ENCODE data around the gene ASTN2. TPM values are rescaled to one million over a fixed set of nuclear protein-coding genes. Genes with fewer than 3 reads are reported as not detected.

The ASTN2 gene
- total RNA-seq, 1 donor from 2014 or later, result 15.9 TPM

DNA sequence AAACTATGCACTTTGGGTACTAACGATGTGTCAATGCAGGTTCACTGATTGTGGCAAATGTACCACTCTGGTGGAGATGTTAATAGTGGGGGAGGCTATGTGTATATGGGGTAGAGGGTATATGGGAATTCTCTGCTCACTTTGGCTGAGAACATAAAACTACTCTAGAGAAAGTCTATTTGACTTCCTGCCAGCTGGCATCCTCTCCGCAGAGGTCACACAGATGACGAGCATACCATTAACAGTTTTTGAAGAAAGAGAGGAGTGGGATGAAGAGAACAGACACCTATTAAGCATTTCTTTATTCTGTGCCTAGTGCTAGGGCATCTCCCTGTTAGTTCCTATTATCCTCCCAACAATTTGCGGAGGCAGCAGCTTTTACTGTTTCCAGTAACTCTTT, 786.1 kb downstream of the ASTN2 start:
- Mint-ChIP-seq H3K36me3 (peaks cover 9% of the 10 kb centered on the region), H3K27me3 (peaks cover 66% of the 10 kb centered on the region), H3K4me1 (ENCODE audit: unreplicated experiment) (peaks cover 16% of the 10 kb centered on the region), H3K4me3 (no peak overlapping the region), H3K27ac (no peak overlapping the region), H3K9me3 (peaks cover 2% of the 10 kb centered on the region)
- DNase-seq (ENCODE audit: extremely low spot score, unreplicated experiment), result no peak
- TF ChIP-seq, protein P1, sequence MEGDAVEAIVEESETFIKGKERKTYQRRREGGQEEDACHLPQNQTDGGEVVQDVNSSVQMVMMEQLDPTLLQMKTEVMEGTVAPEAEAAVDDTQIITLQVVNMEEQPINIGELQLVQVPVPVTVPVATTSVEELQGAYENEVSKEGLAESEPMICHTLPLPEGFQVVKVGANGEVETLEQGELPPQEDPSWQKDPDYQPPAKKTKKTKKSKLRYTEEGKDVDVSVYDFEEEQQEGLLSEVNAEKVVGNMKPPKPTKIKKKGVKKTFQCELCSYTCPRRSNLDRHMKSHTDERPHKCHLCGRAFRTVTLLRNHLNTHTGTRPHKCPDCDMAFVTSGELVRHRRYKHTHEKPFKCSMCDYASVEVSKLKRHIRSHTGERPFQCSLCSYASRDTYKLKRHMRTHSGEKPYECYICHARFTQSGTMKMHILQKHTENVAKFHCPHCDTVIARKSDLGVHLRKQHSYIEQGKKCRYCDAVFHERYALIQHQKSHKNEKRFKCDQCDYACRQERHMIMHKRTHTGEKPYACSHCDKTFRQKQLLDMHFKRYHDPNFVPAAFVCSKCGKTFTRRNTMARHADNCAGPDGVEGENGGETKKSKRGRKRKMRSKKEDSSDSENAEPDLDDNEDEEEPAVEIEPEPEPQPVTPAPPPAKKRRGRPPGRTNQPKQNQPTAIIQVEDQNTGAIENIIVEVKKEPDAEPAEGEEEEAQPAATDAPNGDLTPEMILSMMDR (conservative IDR thresholded peaks at IDR 0.05), result no peak

DNA sequence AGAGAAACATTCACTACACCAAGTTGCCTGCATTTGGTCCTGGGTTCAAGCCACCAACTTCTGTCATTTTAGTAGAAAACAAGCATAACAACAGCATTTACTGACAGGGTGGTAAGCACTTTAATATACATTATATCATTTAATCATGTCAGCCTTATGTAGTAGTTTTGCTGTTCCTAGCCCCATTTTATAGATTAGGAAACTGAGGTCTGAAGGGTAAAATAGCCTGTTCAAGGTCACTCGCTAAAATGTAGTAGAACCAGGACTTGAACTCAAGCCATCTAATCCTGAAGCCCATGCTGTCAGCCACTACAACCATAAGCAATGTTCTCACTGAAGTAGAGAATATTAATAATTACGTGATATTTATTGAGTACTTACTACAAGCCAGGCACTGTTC, 787.4 kb downstream of the ASTN2 start:
- no peak for DNase-seq (ENCODE audit: extremely low spot score, unreplicated experiment)
- Mint-ChIP-seq H3K9me3 (no peaks in the 10 kb centered on the region), H3K36me3 (peaks cover 6% of the 10 kb centered on the region), H3K4me1 (ENCODE audit: unreplicated experiment) (peaks cover 12% of the 10 kb centered on the region), H3K4me3 (no peak overlapping the region), H3K27ac (no peak overlapping the region), H3K27me3 (peaks cover 65% of the 10 kb centered on the region)
- TF ChIP-seq, protein P1 (conservative IDR thresholded peaks at IDR 0.05), result no peak

- TF ChIP-seq, protein P1 (conservative IDR thresholded peaks at IDR 0.05), result no peak
- peaks cover 12% of the 10 kb centered on the region for H3K4me1 Mint-ChIP-seq (ENCODE audit: unreplicated experiment)
- no peak overlapping the region for H3K4me3 Mint-ChIP-seq
- no peaks in the 10 kb centered on the region for H3K9me3 Mint-ChIP-seq
- DNase-seq (ENCODE audit: extremely low spot score, unreplicated experiment), result no peak
- peaks cover 67% of the 10 kb centered on the region for H3K27me3 Mint-ChIP-seq
- no peak overlapping the region for H3K27ac Mint-ChIP-seq
- H3K36me3 Mint-ChIP-seq, result peaks cover 6% of the 10 kb centered on the region
Observed at GRCh38 chr9:116626762-116627161, 788.1 kb downstream of the ASTN2 start.

GRCh38 chr9:116623715-116624114, 791.1 kb downstream of the ASTN2 start:
- Mint-ChIP-seq H3K27me3 (peaks cover 50% of the 10 kb centered on the region), H3K4me1 (ENCODE audit: unreplicated experiment) (peaks cover 11% of the 10 kb centered on the region), H3K36me3 (no peaks in the 10 kb centered on the region), H3K9me3 (no peaks in the 10 kb centered on the region), H3K4me3 (no peak overlapping the region), H3K27ac (no peak overlapping the region)
- TF ChIP-seq, protein P1 (conservative IDR thresholded peaks at IDR 0.05), result no peak
- no peak for DNase-seq (ENCODE audit: extremely low spot score, unreplicated experiment)

GRCh38 chr9:116617389-116617788, 797.5 kb downstream of the ASTN2 start:
- TF ChIP-seq, protein P1 (conservative IDR thresholded peaks at IDR 0.05), result no peak
- no peak overlapping the region for H3K4me3 Mint-ChIP-seq
- no peaks in the 10 kb centered on the region for H3K4me1 Mint-ChIP-seq (ENCODE audit: unreplicated experiment)
- H3K36me3 Mint-ChIP-seq, result peaks cover 20% of the 10 kb centered on the region
- DNase-seq (ENCODE audit: extremely low spot score, unreplicated experiment), result no peak
- H3K9me3 Mint-ChIP-seq, result no peaks in the 10 kb centered on the region
- peaks cover 26% of the 10 kb centered on the region for H3K27me3 Mint-ChIP-seq
- no peak overlapping the region for H3K27ac Mint-ChIP-seq
